Amygdala (tissue), 56 donors: ENCODE measurements around the gene PTPRM.

Source experiments
- DNase-seq, 56 donors: peaks; one replicate each; lab custom pipeline; 2025; lab: John Stamatoyannopoulos, UW

Gene PTPRM

GRCh38 chr18:8359076-8359475, 792.0 kb downstream of the PTPRM start:
- DNase-seq = no peak

GRCh38 chr18:8359481-8359880, 792.4 kb downstream of the PTPRM start:
- no peak for DNase-seq

GRCh38 chr18:8361941-8362471, 794.9 kb downstream of the PTPRM start:
- no peak for DNase-seq

GRCh38 chr18:8362863-8363262, 795.7 kb downstream of the PTPRM start:
- DNase-seq = no peak

- no peak for DNase-seq
Observed at GRCh38 chr18:8364385-8364784, 797.3 kb downstream of the PTPRM start.

GRCh38 chr18:8365006-8365405, 797.9 kb downstream of the PTPRM start:
- no peak for DNase-seq

GRCh38 chr18:8365528-8365927, 798.4 kb downstream of the PTPRM start:
- DNase-seq = no peak

GRCh38 chr18:8366070-8366469, 799.0 kb downstream of the PTPRM start:
- no peak for DNase-seq

GRCh38 chr18:8366656-8367055, 799.5 kb downstream of the PTPRM start:
- no peak for DNase-seq

GRCh38 chr18:8367217-8367988, 800.3 kb downstream of the PTPRM start:
- peak in 29 of 56 donors; percentile 3 to 62 (median 17) for DNase-seq

- DNase-seq = no peak
Observed at GRCh38 chr18:8368512-8369217, 801.5 kb downstream of the PTPRM start.

- DNase-seq = no peak
Observed at GRCh38 chr18:8373486-8373885, 806.4 kb downstream of the PTPRM start.

GRCh38 chr18:8374676-8375075, 807.6 kb downstream of the PTPRM start:
- no peak for DNase-seq

GRCh38 chr18:8375249-8375648, 808.1 kb downstream of the PTPRM start:
- DNase-seq = no peak

GRCh38 chr18:8376113-8376512, 809.0 kb downstream of the PTPRM start:
- no peak for DNase-seq

- DNase-seq = no peak
Observed at GRCh38 chr18:8379187-8379941, 812.2 kb downstream of the PTPRM start.

GRCh38 chr18:8380006-8380405, 812.9 kb downstream of the PTPRM start:
- DNase-seq = no peak

- no peak for DNase-seq
Observed at GRCh38 chr18:8380926-8381325, 813.8 kb downstream of the PTPRM start.

- peak in 15 of 56 donors; percentile 6 to 58 (median 21) for DNase-seq
Observed at GRCh38 chr18:8381821-8382459, 814.8 kb downstream of the PTPRM start.

GRCh38 chr18:8385400-8385799, 818.3 kb downstream of the PTPRM start:
- no peak for DNase-seq
